ENCODE results near the gene DPEP3. TPM values are rescaled to one million over a fixed set of nuclear protein-coding genes. Genes with fewer than 3 reads are reported as not detected.

Gene DPEP3
- total RNA-seq, 1 experiment from 2014 or later, result 1.6 TPM

DNA sequence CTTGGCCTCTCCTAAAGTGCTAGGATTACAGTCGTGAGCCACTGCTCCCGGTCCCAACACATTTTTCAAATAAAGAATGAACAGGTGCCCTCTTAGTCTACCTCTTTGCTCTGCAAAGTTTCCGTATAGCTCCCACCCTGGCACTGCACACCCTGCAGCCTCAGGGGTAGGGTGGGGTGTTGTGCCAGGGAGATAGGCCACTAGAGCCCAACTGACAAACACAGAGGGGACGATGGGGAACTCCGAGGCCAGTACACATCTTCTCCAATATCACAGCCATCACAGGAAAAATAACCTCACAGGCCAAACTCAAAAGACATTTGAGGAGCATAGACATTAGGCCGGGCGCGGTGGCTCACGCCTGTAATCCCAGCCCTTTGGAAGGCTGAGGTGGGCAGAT, 9.2 kb downstream of the DPEP3 start (continued):
- TF ChIP-seq, protein P1, sequence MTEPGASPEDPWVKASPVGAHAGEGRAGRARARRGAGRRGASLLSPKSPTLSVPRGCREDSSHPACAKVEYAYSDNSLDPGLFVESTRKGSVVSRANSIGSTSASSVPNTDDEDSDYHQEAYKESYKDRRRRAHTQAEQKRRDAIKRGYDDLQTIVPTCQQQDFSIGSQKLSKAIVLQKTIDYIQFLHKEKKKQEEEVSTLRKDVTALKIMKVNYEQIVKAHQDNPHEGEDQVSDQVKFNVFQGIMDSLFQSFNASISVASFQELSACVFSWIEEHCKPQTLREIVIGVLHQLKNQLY (CRISPR knock-in tag; IDR thresholded peaks at IDR 0.05), result no peak
- no peak for TF ChIP-seq KAT7 (CRISPR knock-in tag; IDR thresholded peaks at IDR 0.05; ENCODE audit: borderline replicate concordance)
- TF ChIP-seq CBFB (CRISPR knock-in tag; IDR thresholded peaks at IDR 0.05; ENCODE audit: low read depth), result no peak
- TF ChIP-seq, protein P2, sequence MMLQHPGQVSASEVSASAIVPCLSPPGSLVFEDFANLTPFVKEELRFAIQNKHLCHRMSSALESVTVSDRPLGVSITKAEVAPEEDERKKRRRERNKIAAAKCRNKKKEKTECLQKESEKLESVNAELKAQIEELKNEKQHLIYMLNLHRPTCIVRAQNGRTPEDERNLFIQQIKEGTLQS (CRISPR knock-in tag; conservative IDR thresholded peaks at IDR 0.05), result no peak
- TF ChIP-seq ZNF671 (CRISPR knock-in tag; IDR thresholded peaks at IDR 0.05), result no peak
- no peak for TF ChIP-seq ZBTB21 (CRISPR knock-in tag; IDR thresholded peaks at IDR 0.05; ENCODE audit: borderline replicate concordance)
- TF ChIP-seq, protein P3, sequence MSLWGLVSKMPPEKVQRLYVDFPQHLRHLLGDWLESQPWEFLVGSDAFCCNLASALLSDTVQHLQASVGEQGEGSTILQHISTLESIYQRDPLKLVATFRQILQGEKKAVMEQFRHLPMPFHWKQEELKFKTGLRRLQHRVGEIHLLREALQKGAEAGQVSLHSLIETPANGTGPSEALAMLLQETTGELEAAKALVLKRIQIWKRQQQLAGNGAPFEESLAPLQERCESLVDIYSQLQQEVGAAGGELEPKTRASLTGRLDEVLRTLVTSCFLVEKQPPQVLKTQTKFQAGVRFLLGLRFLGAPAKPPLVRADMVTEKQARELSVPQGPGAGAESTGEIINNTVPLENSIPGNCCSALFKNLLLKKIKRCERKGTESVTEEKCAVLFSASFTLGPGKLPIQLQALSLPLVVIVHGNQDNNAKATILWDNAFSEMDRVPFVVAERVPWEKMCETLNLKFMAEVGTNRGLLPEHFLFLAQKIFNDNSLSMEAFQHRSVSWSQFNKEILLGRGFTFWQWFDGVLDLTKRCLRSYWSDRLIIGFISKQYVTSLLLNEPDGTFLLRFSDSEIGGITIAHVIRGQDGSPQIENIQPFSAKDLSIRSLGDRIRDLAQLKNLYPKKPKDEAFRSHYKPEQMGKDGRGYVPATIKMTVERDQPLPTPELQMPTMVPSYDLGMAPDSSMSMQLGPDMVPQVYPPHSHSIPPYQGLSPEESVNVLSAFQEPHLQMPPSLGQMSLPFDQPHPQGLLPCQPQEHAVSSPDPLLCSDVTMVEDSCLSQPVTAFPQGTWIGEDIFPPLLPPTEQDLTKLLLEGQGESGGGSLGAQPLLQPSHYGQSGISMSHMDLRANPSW (CRISPR knock-in tag; conservative IDR thresholded peaks at IDR 0.05; ENCODE audit: low read depth), result no peak
- TF ChIP-seq IRF2 (CRISPR knock-in tag; IDR thresholded peaks at IDR 0.05; ENCODE audit: borderline replicate concordance, low read depth), result no peak
- TF ChIP-seq ZNF121 (CRISPR knock-in tag; IDR thresholded peaks at IDR 0.05), result no peak
- no peak for TF ChIP-seq ZNF138 (CRISPR knock-in tag; conservative IDR thresholded peaks at IDR 0.05)
- TF ChIP-seq CREM (CRISPR knock-in tag; IDR thresholded peaks at IDR 0.05), result no peak
- no peak for TF ChIP-seq ESRRA (CRISPR knock-in tag; IDR thresholded peaks at IDR 0.05; ENCODE audit: borderline replicate concordance)
- no peak for TF ChIP-seq MYBL2 (CRISPR knock-in tag; IDR thresholded peaks at IDR 0.05)

DNA sequence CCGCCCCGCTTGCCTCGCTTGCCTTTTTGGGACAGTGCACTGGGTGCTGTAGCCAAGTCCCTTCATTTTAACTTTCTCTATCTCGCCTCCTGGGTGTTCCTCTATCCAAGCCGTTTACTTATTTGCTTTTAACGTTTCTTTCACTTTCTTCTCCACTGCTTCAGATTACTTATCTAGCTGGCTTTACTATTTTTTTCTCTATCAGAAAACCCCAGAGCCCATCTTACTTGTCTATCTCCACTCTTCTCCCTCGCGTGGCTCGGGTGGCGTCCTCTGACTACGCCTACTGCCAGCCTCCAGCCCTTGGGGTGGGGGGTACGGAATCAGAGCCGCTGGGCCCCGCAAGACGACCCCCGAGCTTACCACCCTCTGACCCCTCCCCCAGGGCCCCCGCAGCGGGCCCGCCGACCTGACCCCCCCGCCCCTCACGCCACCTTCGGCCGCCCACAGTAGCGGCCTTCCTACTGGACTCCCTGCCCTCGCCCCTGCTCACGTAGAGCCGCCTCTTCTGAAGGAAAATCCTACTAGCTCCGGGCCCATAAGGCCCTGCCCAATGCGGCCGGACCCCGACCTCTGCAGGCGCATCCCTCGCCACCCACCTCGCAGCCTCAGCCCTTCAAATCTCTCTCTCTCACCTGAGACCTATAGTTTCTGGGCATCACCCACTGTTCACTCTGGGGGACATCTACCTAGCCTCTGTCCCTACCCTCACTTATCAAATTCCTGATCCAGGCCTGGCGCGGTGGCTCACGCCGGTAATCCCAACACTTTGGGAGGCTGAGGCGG, 10.9 kb downstream of the DPEP3 start:
- H3K4me3 Mint-ChIP-seq, result peak overlapping the region; percentile 97
- peaks cover 39% of the 10 kb centered on the region for H3K4me1 Mint-ChIP-seq
- CTCF ChIA-PET, result interaction anchor here (0.6 to 1.7 kb wide), 6 partner anchors 12 to 400 kb away, joined by 3 read pairs; partner anchors contain the start of genes NRN1L, PRMT7 and SLC7A6OS
- H3K36me3 Mint-ChIP-seq, result 0 out of 2 replicates have a peak, but pooled peaks cover 5% of the 10 kb centered on the region
- ATAC-seq (peak; percentile 11), DNase-seq (ENCODE audit: low spot score) (peak; percentile 43)
- H3K9me3 Mint-ChIP-seq, result no peaks in the 10 kb centered on the region
- POLR2A ChIA-PET, result interaction anchor here (1.1 kb wide), 1 partner anchor 85 kb away, joined by 3 read pairs; the partner anchor contains the start of gene NRN1L
- TF ChIP-seq ZNF396 (CRISPR knock-in tag; IDR thresholded peaks at IDR 0.05; ENCODE audit: borderline replicate concordance), result no peak
- TF ChIP-seq ZNF121 (CRISPR knock-in tag; IDR thresholded peaks at IDR 0.05), result 0 out of 2 replicates have a peak, but pooled peaks have one; percentile 8
- TF ChIP-seq FOXJ3 (CRISPR knock-in tag; IDR thresholded peaks at IDR 0.05; ENCODE audit: borderline replicate concordance), result no peak
- TF ChIP-seq ESRRA (CRISPR knock-in tag; IDR thresholded peaks at IDR 0.05; ENCODE audit: borderline replicate concordance), result no peak
- TF ChIP-seq FOXK1 (CRISPR knock-in tag; IDR thresholded peaks at IDR 0.05), result no peak
- peak overlapping the region; percentile 75; the same call in 1 of the 2 replicates for H3K27ac Mint-ChIP-seq
- H3K27me3 Mint-ChIP-seq (ENCODE audit: low read depth), result peaks cover 8% of the 10 kb centered on the region; the same call in 1 of the 2 replicates

DNA sequence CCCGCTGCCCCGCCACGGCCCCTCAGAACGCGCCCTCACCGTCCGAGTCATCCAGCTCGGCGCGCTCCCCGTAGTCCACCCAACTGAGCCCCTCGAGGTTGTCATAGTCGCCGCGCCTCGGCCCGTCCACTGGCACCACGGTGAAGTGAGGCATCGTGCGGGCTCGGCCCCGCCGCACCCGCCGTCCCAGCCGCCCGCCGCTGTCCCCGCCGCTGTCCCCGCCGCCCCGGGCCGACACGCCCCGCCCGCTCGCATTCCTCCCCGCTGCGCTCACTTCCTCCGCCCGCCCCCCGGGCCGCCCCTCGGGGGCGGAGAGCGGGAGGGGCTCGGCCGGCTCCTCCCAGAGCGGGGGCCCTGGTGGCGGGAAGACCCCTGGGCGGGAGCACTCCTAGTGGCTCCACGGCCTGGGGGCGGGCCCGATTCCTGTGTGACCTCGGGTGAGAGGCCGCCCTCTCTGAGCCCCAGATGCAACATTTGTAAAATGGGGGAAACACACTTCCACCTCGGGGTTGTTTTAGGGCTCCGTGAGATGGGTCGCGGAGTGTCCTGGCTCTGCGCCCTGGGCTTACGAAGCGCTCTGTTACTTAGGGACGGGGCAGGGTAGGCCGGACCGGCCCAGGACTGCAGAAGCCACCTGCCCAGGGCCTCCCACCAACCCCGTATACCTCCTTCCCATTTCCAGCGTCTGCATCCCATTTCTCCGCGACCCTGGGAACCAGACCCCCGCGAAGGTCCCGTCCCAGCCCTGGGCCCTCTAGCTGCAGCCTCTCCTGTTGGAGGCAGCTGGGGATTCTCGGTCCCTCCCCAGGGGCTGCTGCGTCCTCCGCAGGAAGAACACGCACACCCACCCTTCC, 11.7 kb downstream of the DPEP3 start, which contains the start of gene SLC12A4:
SLC12A4 (minus strand) TSS at position 238 of the 854 bp plus-strand sequence; CDS start at position 154, 84 bp downstream.
- Mint-ChIP-seq H3K36me3 (0 out of 2 replicates have a peak, but pooled peaks cover 5% of the 10 kb centered on the region), H3K9me3 (no peaks in the 10 kb centered on the region), H3K4me1 (peaks cover 44% of the 10 kb centered on the region), H3K4me3 (peak within 1 kb of the TSS; percentile 97), H3K27ac (peak within 1 kb of the TSS; percentile 92), H3K27me3 (ENCODE audit: low read depth) (peaks cover 5% of the 10 kb centered on the region; the same call in 1 of the 2 replicates)
- ChIA-PET CTCF (interaction anchor here (0.6 to 1.7 kb wide), 5 partner anchors 12 to 399 kb away, joined by 3 read pairs; partner anchors contain the start of genes DPEP3, NRN1L, PRMT7 and SLC7A6OS), POLR2A (interaction anchor here (1.1 kb wide), 1 partner anchor 84 kb away, joined by 3 read pairs; the partner anchor contains the start of gene NRN1L)
- DNase-seq (ENCODE audit: low spot score) (peak; percentile 78), ATAC-seq (peak; percentile 75)
- TF ChIP-seq NFATC4 (CRISPR knock-in tag; IDR thresholded peaks at IDR 0.05), result no peak
- TF ChIP-seq, protein P4, sequence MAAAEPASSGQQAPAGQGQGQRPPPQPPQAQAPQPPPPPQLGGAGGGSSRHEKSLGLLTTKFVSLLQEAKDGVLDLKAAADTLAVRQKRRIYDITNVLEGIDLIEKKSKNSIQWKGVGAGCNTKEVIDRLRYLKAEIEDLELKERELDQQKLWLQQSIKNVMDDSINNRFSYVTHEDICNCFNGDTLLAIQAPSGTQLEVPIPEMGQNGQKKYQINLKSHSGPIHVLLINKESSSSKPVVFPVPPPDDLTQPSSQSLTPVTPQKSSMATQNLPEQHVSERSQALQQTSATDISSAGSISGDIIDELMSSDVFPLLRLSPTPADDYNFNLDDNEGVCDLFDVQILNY (CRISPR knock-in tag; IDR thresholded peaks at IDR 0.05), result peak; percentile 99
- TF ChIP-seq, protein P5, sequence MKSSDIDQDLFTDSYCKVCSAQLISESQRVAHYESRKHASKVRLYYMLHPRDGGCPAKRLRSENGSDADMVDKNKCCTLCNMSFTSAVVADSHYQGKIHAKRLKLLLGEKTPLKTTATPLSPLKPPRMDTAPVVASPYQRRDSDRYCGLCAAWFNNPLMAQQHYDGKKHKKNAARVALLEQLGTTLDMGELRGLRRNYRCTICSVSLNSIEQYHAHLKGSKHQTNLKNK (CRISPR knock-in tag; IDR thresholded peaks at IDR 0.05), result no peak
- no peak for TF ChIP-seq RORB (CRISPR knock-in tag; IDR thresholded peaks at IDR 0.05)
- no peak for TF ChIP-seq JAZF1 (CRISPR knock-in tag; IDR thresholded peaks at IDR 0.05)
- TF ChIP-seq ZNF423 (CRISPR knock-in tag; IDR thresholded peaks at IDR 0.05), result peak; percentile 85
- no peak for TF ChIP-seq NFE2L1 (CRISPR knock-in tag; IDR thresholded peaks at IDR 0.05)
- 0 out of 2 replicates have a peak, but pooled peaks have one; percentile 11 for TF ChIP-seq MYBL2 (CRISPR knock-in tag; IDR thresholded peaks at IDR 0.05)
- TF ChIP-seq, protein P2 (CRISPR knock-in tag; conservative IDR thresholded peaks at IDR 0.05), result no peak
- TF ChIP-seq RELA (CRISPR knock-in tag; IDR thresholded peaks at IDR 0.05; ENCODE audit: borderline replicate concordance), result no peak
- TF ChIP-seq ZNF232 (CRISPR knock-in tag; IDR thresholded peaks at IDR 0.05), result 0 out of 2 replicates have a peak, but pooled peaks have one; percentile 39
- TF ChIP-seq GTF2I (CRISPR knock-in tag; conservative IDR thresholded peaks at IDR 0.05), result peak; percentile 99
- peak; percentile 99 for TF ChIP-seq ZNF121 (CRISPR knock-in tag; IDR thresholded peaks at IDR 0.05)

All from WTC11 (cell line).